ENCODE measurements around the gene BNC2.

Gene BNC2

GRCh38 chr9:16361118-16361517 lies 509.4 kb downstream of the BNC2 start:
- H3K36me3 ChIP-seq (ENCODE audit: control insufficient read depth, insufficient read depth, low read length): no peaks in the 10 kb centered on the region
- no peaks in the 10 kb centered on the region for H3K4me1 ChIP-seq (ENCODE audit: control insufficient read depth, insufficient read depth, low read length, poor library complexity, severe bottlenecking)
- no CpG with 5 or more reads among the region's 3 CpGs for WGBS, 2 experiments (ENCODE audit: insufficient coverage in 2 of 2)
- H3K9me3 ChIP-seq (ENCODE audit: control insufficient read depth, low read length): no peaks in the 10 kb centered on the region
- H3K27ac ChIP-seq (ENCODE audit: low read depth, low read length, severe bottlenecking): no peak overlapping the region
- H3K4me3 ChIP-seq (ENCODE audit: extremely low read depth, insufficient read depth, low read length, poor library complexity, severe bottlenecking): no peak overlapping the region

- no peaks in the 10 kb centered on the region for H3K9me3 ChIP-seq (ENCODE audit: control insufficient read depth, low read length)
- no peak overlapping the region for H3K4me3 ChIP-seq (ENCODE audit: extremely low read depth, insufficient read depth, low read length, poor library complexity, severe bottlenecking)
- H3K27ac ChIP-seq (ENCODE audit: low read depth, low read length, severe bottlenecking): no peak overlapping the region
- H3K4me1 ChIP-seq (ENCODE audit: control insufficient read depth, insufficient read depth, low read length, poor library complexity, severe bottlenecking): no peaks in the 10 kb centered on the region
- WGBS, 2 experiments (ENCODE audit: insufficient coverage in 2 of 2): 87 to 100% methylated on average over 2 of the region's 3 CpGs
- H3K36me3 ChIP-seq (ENCODE audit: control insufficient read depth, insufficient read depth, low read length): no peaks in the 10 kb centered on the region
Observed at GRCh38 chr9:16360247-16360646, 510.2 kb downstream of the BNC2 start.

Measured in mesodermal cell (in vitro differentiated cells).